Measurements from ENCODE around the gene FAM185A.

The FAM185A gene

GRCh38 chr7:102842284-102842683 lies 93.5 kb downstream of the FAM185A start:
- no peak for TF ChIP-seq CTCF (IDR thresholded peaks at IDR 0.05; ENCODE audit: low read depth, low read length, missing control alignments)
- H3K4me3 ChIP-seq (ENCODE audit: low read depth, low read length) = no peak overlapping the region
- DNase-seq (ENCODE audit: low read depth) = no peak

- peak; percentile 40 for DNase-seq (ENCODE audit: low read depth)
- TF ChIP-seq CTCF (IDR thresholded peaks at IDR 0.05; ENCODE audit: low read depth, low read length, missing control alignments) = no peak
- no peak overlapping the region for H3K4me3 ChIP-seq (ENCODE audit: low read depth, low read length)
Measured at GRCh38 chr7:102843850-102844249, 95.1 kb downstream of the FAM185A start.

- no peak for TF ChIP-seq CTCF (IDR thresholded peaks at IDR 0.05; ENCODE audit: low read depth, low read length, missing control alignments)
- no peak overlapping the region for H3K4me3 ChIP-seq (ENCODE audit: low read depth, low read length)
- no peak for DNase-seq (ENCODE audit: low read depth)
Measured at GRCh38 chr7:102845346-102845745, 96.5 kb downstream of the FAM185A start.

- no peak for TF ChIP-seq CTCF (IDR thresholded peaks at IDR 0.05; ENCODE audit: low read depth, low read length, missing control alignments)
- no peak overlapping the region for H3K4me3 ChIP-seq (ENCODE audit: low read depth, low read length)
- DNase-seq (ENCODE audit: low read depth) = no peak
Measured at GRCh38 chr7:102849079-102849478, 100.3 kb downstream of the FAM185A start.

GRCh38 chr7:102849538-102849937 lies 100.7 kb downstream of the FAM185A start:
- TF ChIP-seq CTCF (IDR thresholded peaks at IDR 0.05; ENCODE audit: low read depth, low read length, missing control alignments) = no peak
- H3K4me3 ChIP-seq (ENCODE audit: low read depth, low read length) = no peak overlapping the region
- DNase-seq (ENCODE audit: low read depth) = no peak

GRCh38 chr7:102856036-102856435 lies 107.2 kb downstream of the FAM185A start:
- TF ChIP-seq CTCF (IDR thresholded peaks at IDR 0.05; ENCODE audit: low read depth, low read length, missing control alignments) = no peak
- no peak for DNase-seq (ENCODE audit: low read depth)
- no peak overlapping the region for H3K4me3 ChIP-seq (ENCODE audit: low read depth, low read length)
